K562 (cell line): ENCODE data around the gene EEPD1. TPM values are rescaled to one million over a fixed set of nuclear protein-coding genes. Genes with fewer than 3 reads are reported as not detected.

ENCODE experiments used
- ATAC-seq: fragments of 200-7000 bp; cut with Tn5 transposase; 3 replicates; pipeline ENCODE4 v1.9.1; 2020; ENCODE audit warnings: moderate library complexity
- BruUV-seq: library from RNA; stranded (reverse); fragments of 400-500 nt; replicated peaks from 2 replicates; lab custom pipeline; 2021; lab: Mats Ljungman, UMichigan
- CTCF ChIA-PET: fragments of 300-600 bp; formaldehyde crosslinking; extraction: SDS; loops from one replicate; lab custom pipeline; 2021; ENCODE audit warnings: low intra/inter-chr PET ratio; lab: Yijun Ruan, JAX
- POLR2A ChIA-PET: fragments of 300-600, 350-650 bp; sonication (Branson Sonifier 250); formaldehyde crosslinking; extraction: SDS; loops from one replicate; lab custom pipeline; 2021; ENCODE audit warnings: antibody characterized with exemption, inconsistent platforms; lab: Yijun Ruan, JAX
- DNase-seq, 4 experiments: peaks; one replicate each; pipeline versions ENCODE4 v3.0.0 to v3.0.0-alpha.2; 2011 to 2018; ENCODE audit warnings: low spot score in 3 of 4, mixed read lengths in 3 of 4; ENCODE audit errors: extremely low read depth in 1 of 4
- FAIRE-seq: peaks from 2 replicates; lab custom pipeline; 2011; peaks lifted over from hg19 to GRCh38; lab: Jason Lieb, UNC
- H2AFZ ChIP-seq: 2 replicates; pipeline ENCODE4 v1.6.0; 2011; ENCODE audit warnings: low read depth, low read length, control low read depth, inconsistent platforms
- H3K27ac ChIP-seq: fragments of 200-600 bp; 3 replicates; pipeline ENCODE4 v1.8.0; 2011; ENCODE audit warnings: low read depth, mild to moderate bottlenecking, control low read depth, inconsistent platforms, low read length, moderate library complexity, mixed read lengths; ENCODE audit errors: extremely low read depth
- H3K27me3 ChIP-seq, 2 experiments: fragments of 300-600 bp in 1 of 2; 2 replicates in 1 of 2; 3 replicates in 1 of 2; pipeline versions ENCODE4 v1.6.0 to v1.8.0; 2011; ENCODE audit warnings: inconsistent platforms in 2 of 2, low read length in 2 of 2, mild to moderate bottlenecking in 1 of 2, mixed read lengths in 1 of 2, moderate library complexity in 1 of 2; ENCODE audit not compliant: control insufficient read depth in 2 of 2, insufficient read depth in 2 of 2
- H3K36me3 ChIP-seq: fragments of 300-600 bp; 3 replicates; pipeline ENCODE4 v1.8.0; 2011; ENCODE audit warnings: mild to moderate bottlenecking, low read length, inconsistent platforms; ENCODE audit not compliant: control insufficient read depth, insufficient read depth
- H3K4me1 ChIP-seq, 2 experiments: fragments of 200-600 bp in 1 of 2; replicated peaks in 1 of 2; 2 replicates in 1 of 2; 3 replicates in 1 of 2; pipeline versions ENCODE4 v1.5.1 to v1.8.0; 2011; ENCODE audit warnings: inconsistent platforms in 2 of 2, low read length in 2 of 2, mild to moderate bottlenecking in 1 of 2, mixed read lengths in 1 of 2, moderate library complexity in 1 of 2; ENCODE audit not compliant: control insufficient read depth in 2 of 2, insufficient read depth in 2 of 2
- H3K4me2 ChIP-seq: 2 replicates; pipeline ENCODE4 v1.6.1; 2011; ENCODE audit warnings: low read length, control low read depth, inconsistent platforms, mixed read lengths; ENCODE audit not compliant: insufficient read depth
- H3K4me3 ChIP-seq: fragments of 200-600 bp; sonication (generic), shearing (Covaris generic); 2 replicates; pipeline ENCODE4 v1.5.1; 2016; ENCODE audit warnings: control low read depth, inconsistent platforms
- H3K79me2 ChIP-seq: fragments of 200-600 bp; 3 replicates; pipeline ENCODE4 v1.8.0; 2011; ENCODE audit warnings: low read length, inconsistent platforms; ENCODE audit not compliant: control insufficient read depth, insufficient read depth
- H3K9ac ChIP-seq, 2 experiments: 2 replicates each; pipeline versions ENCODE4 v1.6.0 to v1.6.1; 2011; ENCODE audit warnings: low read depth in 2 of 2, low read length in 2 of 2, control low read depth in 1 of 2, inconsistent platforms in 1 of 2, mild to moderate bottlenecking in 1 of 2, mixed read lengths in 1 of 2; ENCODE audit not compliant: insufficient read depth in 1 of 2
- H3K9me1 ChIP-seq: one replicate; pipeline ENCODE4 v1.6.0; 2011; ENCODE audit warnings: inconsistent platforms, mild to moderate bottlenecking, low read length, moderate library complexity; ENCODE audit not compliant: control insufficient read depth, insufficient read depth
- H3K9me3 ChIP-seq: replicated peaks from 2 replicates; pipeline ENCODE4 v1.5.1; 2011; ENCODE audit warnings: low read depth, low read length, inconsistent platforms; ENCODE audit not compliant: control insufficient read depth, insufficient read depth
- H4K20me1 ChIP-seq: replicated peaks from 2 replicates; pipeline ENCODE4 v1.6.1; 2011; ENCODE audit warnings: low read length, inconsistent platforms, mixed read lengths; ENCODE audit not compliant: control insufficient read depth, insufficient read depth
- DEAF1 ChIP-seq: fragments of 450-650 bp; formaldehyde crosslinking; IDR thresholded peaks from 2 replicates; pipeline ENCODE4 v1.4.0; 2020; ENCODE audit warnings: mild to moderate bottlenecking, moderate library complexity
- E2F4 ChIP-seq: sonication (generic); formaldehyde crosslinking; IDR thresholded peaks from 2 replicates; pipeline ENCODE4 v1.8.0; 2022; ENCODE audit warnings: mild to moderate bottlenecking, low read depth, missing genetic modification reagents
- EP300 ChIP-seq: IDR thresholded peaks from 2 replicates; pipeline ENCODE4 v1.6.1; 2012; ENCODE audit warnings: low read length, improper control_type of control experiment
- EZH2 ChIP-seq: IDR thresholded peaks from 2 replicates; pipeline ENCODE4 v1.6.1; 2012; ENCODE audit warnings: low read depth, mild to moderate bottlenecking, inconsistent platforms, low read length, borderline replicate concordance
- HDAC2 ChIP-seq: fragments of 450-650 bp; IDR thresholded peaks from 2 replicates; pipeline ENCODE4 v1.6.1; 2016; ENCODE audit warnings: mild to moderate bottlenecking
- L3MBTL2 ChIP-seq: fragments of 450-650 bp; IDR thresholded peaks from 2 replicates; pipeline ENCODE4 v1.6.1; 2016; ENCODE audit warnings: mild to moderate bottlenecking, moderate library complexity
- MAZ ChIP-seq, 2 experiments: fragments of 450-650 bp in 1 of 2; sonication (generic) in 1 of 2; formaldehyde crosslinking; IDR thresholded peaks in 1 of 2; conservative IDR thresholded peaks in 1 of 2; 2 replicates each; pipeline versions ENCODE4 v1.4.0 to v1.5.0; 2020; ENCODE audit warnings: mild to moderate bottlenecking in 1 of 2, missing genetic modification reagents in 1 of 2
- NELFE ChIP-seq: IDR thresholded peaks from 2 replicates; pipeline ENCODE4 v1.6.1; 2011; ENCODE audit warnings: mild to moderate bottlenecking; ENCODE audit not compliant: insufficient read depth, insufficient read length
- PCBP1 ChIP-seq: fragments of 200-400 bp; formaldehyde crosslinking; IDR thresholded peaks from 2 replicates; pipeline ENCODE4 v1.6.1; 2018; ENCODE audit warnings: mild to moderate bottlenecking, low read depth, low read length; ENCODE audit not compliant: poor library complexity, severe bottlenecking
- PHF8 ChIP-seq: fragments of 200-600 bp; sonication (generic); IDR thresholded peaks from 2 replicates; pipeline ENCODE4 v1.6.1; 2012; ENCODE audit warnings: mixed run types, mild to moderate bottlenecking, inconsistent platforms, low read length, moderate library complexity, borderline replicate concordance
- PML ChIP-seq: IDR thresholded peaks from 2 replicates; pipeline ENCODE4 v1.6.1; 2012; ENCODE audit warnings: low read length, inconsistent platforms
- SREBF1 ChIP-seq: fragments of 150-350 bp; IDR thresholded peaks from 2 replicates; pipeline ENCODE4 v1.6.1; 2014; ENCODE audit warnings: antibody characterized with exemption, low read depth, low read length, borderline replicate concordance
- TCFL5 ChIP-seq: fragments of 250-450 bp; sonication (Bioruptor Pico); conservative IDR thresholded peaks from 2 replicates; pipeline ENCODE4 v1.6.1; 2021; ENCODE audit warnings: mild to moderate bottlenecking, moderate library complexity, matching md5 sums
- ZNF232 ChIP-seq: sonication (generic); formaldehyde crosslinking; IDR thresholded peaks from 2 replicates; pipeline ENCODE4 v1.8.0; 2022; ENCODE audit warnings: mild to moderate bottlenecking, missing genetic modification reagents
- ZNF57 ChIP-seq: fragments of 450-650 bp; formaldehyde crosslinking; IDR thresholded peaks from 2 replicates; pipeline ENCODE4 v1.4.0; 2020; ENCODE audit warnings: mild to moderate bottlenecking, moderate library complexity
- WGBS: fragments of 100-300 bp; shearing (Covaris generic); methylation state at CpG from one replicate; pipeline ENCODE4 v1.1.6; 2016; ENCODE audit warnings: low coverage, mixed read lengths; ENCODE audit not compliant: insufficient coverage; ENCODE audit errors: missing lambda C conversion rate; 5-methylcytosine and 5-hydroxymethylcytosine counted together
- in situ Hi-C: fragments of 300-500 bp; cut with MboI; formaldehyde crosslinking; loops from 4 replicates; pipeline ENCODE4 v1.15.0; 2018; ENCODE audit warnings: inconsistent platforms, mixed read lengths
- intact Hi-C: fragments of 100-400 bp; cut with micrococcal nuclease; formaldehyde crosslinking; loops from 2 replicates; pipeline ENCODE4 v1.14.2; 2022
- polyA plus RNA-seq, 8 experiments: library from polyadenylated mRNA; depleted of rRNA in 4 of 8; stranded (reverse) in 5 of 8; unstranded in 3 of 8; fragments of >200 nt; fragmentation: Nextera tagmentation in 2 of 8; fragmentation: Illumina TruSeq in 1 of 8; extraction: Ambion mirVana in 2 of 8; extraction: Trizol in 1 of 8; gene quantifications; 2 replicates each; pipeline versions ENCODE4 v1.2.1 to v1.2.3, GENCODE V29; 2011 to 2014; ENCODE audit warnings: inconsistent platforms in 1 of 8, missing spikeins in 1 of 8
- total RNA-seq, 7 experiments: library from RNA; depleted of rRNA in 6 of 7; stranded (reverse); fragments of >200 nt in 6 of 7; fragmentation: Illumina TruSeq in 2 of 7; extraction: Trizol in 2 of 7; gene quantifications; 2 replicates each; pipeline versions ENCODE4 v1.2.1 to v1.2.3, GENCODE V29; 2011 to 2021; ENCODE audit warnings: low replicate concordance in 1 of 7

Gene EEPD1
- total and polyA plus RNA-seq, 9 of the 15 experiments (the other 6 are each of a cell fraction or from before 2014, with no cell fraction given): 0.01 to 1.5 (median 0.74) TPM; not detected in 1

- Histone ChIP-seq H3K4me2 (no peak overlapping the region), H3K27ac (no peak overlapping the region), H3K9me3 (no peaks in the 10 kb centered on the region), H3K9me1 (peaks cover 4% of the 10 kb centered on the region), H3K4me1 (peaks cover 9 to 11% of the 10 kb centered on the region in 2 experiments; a peak in 4 of 5 replicates), H3K36me3 (no peaks in the 10 kb centered on the region), H3K27me3 (peaks cover 25 to 76% of the 10 kb centered on the region in 2 experiments), H2AFZ (no peak overlapping the region), H3K79me2 (no peaks in the 10 kb centered on the region), H4K20me1 (peaks cover 21% of the 10 kb centered on the region), H3K9ac (no peak overlapping the region), H3K4me3 (no peak overlapping the region)
- BruUV-seq: no TSS peak
- POLR2A ChIA-PET: interaction anchor here (0.6 kb wide), 1 partner anchor 173 kb away, joined by 3 read pairs; no protein-coding TSS in a partner anchor
- in situ Hi-C loops: no loop called here
- intact Hi-C loops: no loop called here
- no peak for TF ChIP-seq TCFL5
- no peak for TF ChIP-seq HDAC2
- TF ChIP-seq PHF8: no peak
- no peak for TF ChIP-seq SREBF1
- no peak for TF ChIP-seq ZNF232 (CRISPR knock-in tag)
- no peak for TF ChIP-seq DEAF1
- TF ChIP-seq ZNF57 (CRISPR knock-in tag): no peak
- no peak for TF ChIP-seq PML
- no peak for TF ChIP-seq L3MBTL2
- TF ChIP-seq EZH2: no peak
- no peak for TF ChIP-seq NELFE
- no peak for TF ChIP-seq EP300
- TF ChIP-seq PCBP1: no peak
- TF ChIP-seq MAZ (CRISPR knock-in tag; conservative IDR thresholded peaks at IDR 0.05 in 1 of 2, IDR thresholded peaks at IDR 0.05 in 1 of 2): no peak
- no peak for TF ChIP-seq E2F4 (CRISPR knock-in tag)
- 0% methylated on average over 2 of the region's 2 CpGs for WGBS
- CTCF ChIA-PET: no interaction called here
- FAIRE-seq (no peak), ATAC-seq (no peak), DNase-seq (no peak)
These were observed 133.2 kb downstream of the EEPD1 start for GRCh38 chr7:36286226-36286625.
